Stimulated activated CD8-positive, alpha-beta memory T cell treated with anti-CD3 and anti-CD28 coated beads, Interleukin-15, amount 100 ng/mL, for 4 hours (primary cell): ENCODE results near the gene ZNF235.
"Not testable (repeated sequence)": the region's sequence is repeated elsewhere in the genome, so short reads cannot be mapped to it uniquely, and the experiment has no call there.

Source experiments
- DNase-seq, 2 donors: peaks; one replicate each; pipeline ENCODE4 v3.0.0-alpha.2; 2020; ENCODE audit warnings: low read depth in 2 of 2

The ZNF235 gene

DNA sequence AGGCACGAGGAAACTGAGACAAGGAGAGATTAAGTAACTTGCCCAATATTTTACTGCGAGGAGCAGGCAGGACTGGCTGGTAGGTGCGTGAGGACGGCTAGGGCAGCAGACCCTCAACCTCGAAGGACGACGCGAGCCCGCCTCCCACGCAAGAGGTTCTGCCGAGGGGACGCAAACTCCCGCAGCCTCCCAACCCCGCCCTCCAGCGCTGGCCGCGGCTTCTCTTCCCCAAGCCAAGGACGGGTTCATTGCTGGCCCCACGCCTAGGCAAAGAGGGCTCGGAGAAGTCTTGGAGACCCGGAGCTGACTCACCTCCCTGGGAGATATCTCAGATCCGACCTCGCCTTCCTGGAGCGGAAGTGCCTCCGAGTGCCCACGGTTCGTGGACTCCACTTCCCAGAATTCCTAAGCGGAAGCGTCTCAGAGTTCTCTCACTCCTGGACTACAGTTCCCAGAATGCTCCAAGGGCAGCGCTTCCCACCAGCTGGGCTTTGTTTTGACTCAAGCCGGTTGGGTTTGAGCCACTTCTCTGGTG, at the start of gene ZNF235:
TSS of gene ZNF235 (minus strand) at position 367 of the 535 bp plus-strand sequence. CDS start 1,621 bp downstream, outside the sequence.
- peak; percentile 53 to 66 for DNase-seq

GRCh38 chr19:44346556-44346955, 41.7 kb upstream of the ZNF235 start:
- DNase-seq: no peak

- DNase-seq: no peak
Measured at GRCh38 chr19:44345959-44346358, 41.1 kb upstream of the ZNF235 start.

DNA sequence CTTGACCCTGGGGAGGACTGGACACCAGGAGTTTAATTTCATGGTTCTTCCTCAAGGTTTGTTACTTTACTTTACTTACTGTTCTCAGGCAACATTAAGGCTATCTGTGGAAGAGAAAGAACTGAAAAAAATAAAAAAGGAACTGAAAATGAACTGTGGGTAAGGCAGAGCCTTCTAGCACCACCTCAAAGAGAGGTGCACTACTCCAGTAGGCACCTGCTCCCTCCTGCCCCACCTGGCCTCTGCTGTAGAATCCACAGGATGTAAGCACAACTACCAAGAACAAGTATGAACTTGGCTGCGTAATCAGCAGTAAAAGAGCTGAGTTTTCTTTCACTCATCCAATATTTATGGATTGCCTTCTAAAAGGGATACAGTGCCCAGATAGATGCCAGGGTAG, 39.4 kb upstream of the ZNF235 start:
- no peak for DNase-seq

DNA sequence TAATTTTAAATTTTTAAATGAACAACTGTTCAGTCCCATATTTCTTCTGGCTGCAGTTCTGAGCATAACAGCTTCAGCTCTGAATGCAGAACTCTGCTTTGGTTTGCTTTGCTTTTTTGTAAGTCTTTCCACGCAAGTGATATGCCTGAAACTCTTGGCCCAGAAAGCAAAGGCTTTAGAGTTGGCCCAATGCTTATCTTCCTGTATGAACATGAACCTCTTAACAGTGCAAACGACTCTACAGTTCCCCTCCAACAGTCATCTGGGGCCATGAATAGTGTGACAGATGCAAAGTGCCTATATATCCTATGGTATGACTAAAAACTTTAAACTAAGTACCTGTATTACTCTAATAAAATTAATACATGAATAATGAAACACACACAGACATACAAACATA, 37.0 kb upstream of the ZNF235 start:
- DNase-seq: no peak

DNA sequence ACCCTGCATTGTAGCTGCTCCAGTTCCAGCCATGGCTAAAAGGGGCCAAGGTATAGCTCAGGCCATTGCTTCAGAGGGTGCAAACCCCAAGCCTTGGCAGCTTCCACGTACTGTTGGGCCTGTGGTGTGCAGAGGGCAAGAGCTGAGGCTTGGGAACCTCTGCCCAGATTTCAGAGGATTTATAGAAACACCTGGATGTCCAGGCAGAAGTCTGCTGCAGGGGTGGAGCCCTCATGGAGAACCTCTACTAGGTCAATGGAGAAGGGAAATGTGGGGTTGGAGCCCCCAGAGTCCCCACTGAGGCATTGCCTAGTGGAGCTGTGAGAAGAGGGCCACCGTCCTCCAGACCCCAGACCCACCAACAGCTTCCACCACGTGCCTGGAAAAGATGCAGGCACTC, 29.8 kb upstream of the ZNF235 start:
- DNase-seq: not testable (repeated sequence)

DNA sequence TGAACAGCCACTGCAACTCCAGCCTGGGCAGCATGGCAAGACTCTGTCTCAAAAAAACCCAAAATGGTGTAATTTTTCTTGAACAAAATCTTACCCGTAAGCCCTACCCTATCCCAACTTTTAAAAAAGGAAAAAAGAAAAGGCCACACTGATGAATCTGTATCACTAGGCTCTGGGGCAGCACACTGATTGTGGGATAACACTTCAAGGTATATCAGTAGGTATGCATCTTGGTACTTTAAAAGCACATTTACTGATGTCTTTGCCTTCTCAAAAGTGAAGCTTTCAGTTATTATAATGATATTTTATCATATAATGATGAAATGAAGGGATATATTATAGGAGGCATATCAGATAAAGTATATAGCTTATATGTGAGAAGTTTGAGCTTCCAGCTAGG, 27.3 kb upstream of the ZNF235 start:
- no peak for DNase-seq

GRCh38 chr19:44315883-44316282, 11.1 kb upstream of the ZNF235 start:
- DNase-seq: no peak

DNA sequence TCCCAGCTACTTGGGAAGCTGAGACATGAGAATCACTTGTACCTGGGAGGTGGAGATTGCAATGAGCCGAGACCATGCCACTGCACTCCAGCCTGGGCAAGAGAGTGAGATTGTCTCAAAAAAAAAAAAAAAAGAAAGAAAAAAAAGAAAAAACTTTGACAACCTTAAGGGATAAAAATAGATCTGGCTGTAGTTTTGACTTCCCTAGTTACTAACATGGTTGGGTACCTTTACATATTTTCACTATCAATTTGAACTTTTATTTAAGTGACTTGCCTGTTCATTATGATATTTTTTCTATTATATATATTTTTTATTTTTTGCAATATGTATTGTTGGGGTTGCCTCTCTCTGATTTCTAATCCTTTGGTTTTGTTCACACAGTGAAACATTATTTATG, 8.4 kb upstream of the ZNF235 start:
- no peak for DNase-seq

DNA sequence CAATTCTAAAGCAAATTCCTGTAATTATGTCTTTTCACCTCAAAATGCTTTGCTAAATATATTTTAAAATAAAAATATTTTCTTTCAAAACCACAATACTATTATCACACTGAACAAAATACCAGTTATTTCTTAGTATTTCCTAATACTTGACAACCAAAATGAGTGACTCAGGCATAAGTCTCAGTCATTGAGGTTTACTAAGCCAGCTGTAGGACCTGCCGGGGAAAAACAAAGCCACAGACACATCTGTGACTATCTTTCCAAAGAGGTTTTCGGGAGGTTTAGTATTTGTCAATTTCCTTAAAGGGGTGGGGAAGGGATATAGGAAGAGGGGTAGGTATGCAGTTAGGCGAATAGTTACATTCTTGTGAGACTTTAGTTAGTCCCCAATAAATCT, 3.2 kb upstream of the ZNF235 start:
- no peak for DNase-seq

DNA sequence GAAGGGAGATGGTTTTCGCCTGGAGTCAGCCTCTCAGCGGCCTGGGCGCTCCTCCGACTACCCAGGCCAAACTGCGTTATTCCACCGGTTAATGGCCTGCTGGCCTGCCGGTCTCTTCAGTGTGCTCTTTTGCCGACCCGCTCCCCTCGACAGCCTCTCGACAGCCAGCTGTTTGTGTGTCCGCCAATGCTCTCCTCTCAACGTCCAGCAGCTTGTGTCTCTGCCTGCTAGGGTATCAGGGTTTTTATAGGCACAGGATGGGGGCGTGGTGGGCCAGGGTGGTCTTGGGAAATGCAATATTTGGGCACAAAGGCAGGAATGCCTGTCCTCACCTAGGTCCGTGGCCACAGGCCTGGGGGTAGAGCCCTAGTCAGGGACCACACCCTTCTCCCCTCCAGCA, 1.5 kb upstream of the ZNF235 start:
- no peak for DNase-seq

DNA sequence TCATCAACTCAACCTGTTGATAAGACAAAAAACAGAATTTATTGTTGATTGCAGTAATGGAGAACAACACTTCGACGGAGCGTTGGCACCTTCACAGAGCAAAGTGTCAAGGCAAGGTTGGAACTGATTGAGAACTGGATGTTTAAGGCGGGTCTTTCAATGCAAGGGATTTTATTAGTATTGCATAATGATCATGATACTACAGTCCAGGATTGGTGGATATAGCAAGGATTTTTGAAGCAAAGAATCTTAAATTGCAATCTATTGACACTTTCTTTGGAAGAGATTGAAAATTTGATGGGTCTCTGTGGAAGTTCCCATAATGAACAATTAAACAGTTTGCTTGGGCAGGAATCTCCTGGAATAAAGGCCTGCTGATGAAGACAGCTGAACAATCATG, 632 bp upstream of the ZNF235 start:
- no peak for DNase-seq

DNA sequence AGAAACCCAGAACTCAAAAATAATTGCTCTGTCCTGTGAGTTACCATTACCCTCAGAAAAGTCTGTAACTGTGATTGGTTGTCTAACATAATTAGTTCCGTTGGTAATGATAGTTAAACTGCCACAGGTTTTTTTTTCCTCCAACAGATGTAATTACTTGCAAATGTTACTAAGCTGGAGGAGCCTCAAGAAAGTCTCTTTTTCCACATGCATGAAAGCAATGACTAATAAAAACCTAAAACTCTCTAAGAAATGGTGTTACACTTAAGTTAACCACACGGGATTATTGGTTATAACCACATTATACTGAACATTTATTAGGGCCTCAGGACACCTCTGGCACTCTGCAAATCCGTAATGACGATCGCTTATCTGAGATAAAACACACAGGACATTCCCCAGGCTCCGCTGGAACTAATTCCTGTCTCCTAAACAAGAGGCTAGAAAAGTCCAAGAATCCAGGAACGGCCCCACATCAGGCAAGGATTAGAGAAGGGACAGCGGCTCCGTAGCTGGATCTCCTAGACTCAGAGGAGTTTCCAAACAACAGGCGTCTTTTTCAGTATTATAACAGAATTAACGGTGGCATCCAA, 753 bp downstream of the ZNF235 start:
- DNase-seq: no peak

GRCh38 chr19:44303320-44303719, 1.5 kb downstream of the ZNF235 start:
- DNase-seq: no peak

DNA sequence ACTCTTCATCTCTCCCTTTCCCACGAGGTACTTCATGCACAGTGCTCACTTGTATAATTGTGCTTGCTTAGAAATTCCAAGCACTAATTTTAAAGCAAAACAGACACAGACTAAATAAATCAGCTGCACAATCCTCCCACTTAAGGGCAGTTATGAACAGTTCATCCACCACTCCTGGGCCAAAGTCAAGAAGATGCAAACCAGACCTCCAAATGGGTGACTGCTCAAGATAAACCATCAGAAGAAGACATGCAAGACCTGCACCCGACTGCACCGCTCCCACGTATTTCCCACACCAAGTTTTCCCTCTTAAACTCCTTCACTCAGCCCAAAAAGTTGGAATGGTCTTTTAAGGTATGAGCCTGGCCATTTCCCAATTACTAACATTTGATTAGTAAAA, 19.9 kb downstream of the ZNF235 start:
- no peak for DNase-seq

GRCh38 chr19:44282846-44283245, 22.0 kb downstream of the ZNF235 start:
- DNase-seq: no peak

GRCh38 chr19:44280916-44281315, 23.9 kb downstream of the ZNF235 start:
- DNase-seq: no peak

- DNase-seq: no peak
Measured at GRCh38 chr19:44278181-44278690, 26.6 kb downstream of the ZNF235 start.

- DNase-seq: no peak
Measured at GRCh38 chr19:44277331-44277730, 27.5 kb downstream of the ZNF235 start.

DNA sequence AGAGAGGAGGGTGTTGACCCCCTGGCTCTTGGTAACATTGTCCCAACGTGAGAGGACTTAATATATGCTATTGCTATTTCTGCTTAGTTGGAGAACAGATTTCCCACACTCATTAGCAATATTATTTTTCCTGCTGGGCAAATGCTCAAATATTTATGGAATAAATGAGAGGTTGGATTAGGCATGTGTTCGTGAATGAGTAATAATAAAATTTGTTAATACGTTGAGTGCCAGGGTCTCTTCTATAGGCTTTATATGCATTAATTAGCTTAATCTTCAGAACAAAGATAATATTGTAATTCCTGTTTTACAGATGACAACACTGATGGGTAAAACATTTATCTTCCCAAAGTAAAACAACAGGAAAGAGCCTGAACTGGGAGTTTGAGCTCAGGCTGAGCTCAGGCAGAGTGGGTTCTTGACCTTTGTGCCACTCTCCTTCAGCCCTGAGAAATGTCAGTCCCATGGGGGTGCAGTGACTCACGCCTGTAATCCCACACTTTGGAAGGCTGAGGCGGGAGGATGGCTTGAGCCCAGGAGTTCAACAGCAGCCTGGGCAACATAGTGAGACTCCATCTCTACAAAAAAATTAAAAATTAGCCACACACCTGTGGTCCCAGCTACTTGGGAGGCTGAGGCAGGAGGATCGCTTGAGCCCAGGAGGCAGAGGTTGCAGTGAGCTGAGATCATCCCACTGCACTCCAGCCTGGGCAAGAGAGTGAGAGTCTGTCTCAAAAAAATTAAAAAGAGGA, 44.0 kb downstream of the ZNF235 start:
- DNase-seq: no peak

DNA sequence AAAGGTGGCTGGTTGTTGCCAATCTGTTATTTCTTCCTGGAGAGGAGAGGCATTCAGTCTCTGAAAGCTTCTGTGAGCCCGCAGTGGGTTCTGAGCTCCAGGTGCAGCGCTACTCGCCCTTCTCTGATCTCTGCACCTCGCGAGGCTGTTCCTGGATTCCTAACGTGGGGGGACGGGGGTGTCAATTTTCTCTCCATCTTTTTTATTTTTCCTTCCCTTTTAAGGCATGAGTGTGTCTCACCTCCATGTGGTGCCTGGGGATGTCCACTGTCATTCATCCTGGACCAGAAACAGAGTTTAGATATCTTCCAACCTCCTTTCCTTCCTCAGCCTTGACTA, 44.5 kb downstream of the ZNF235 start:
- DNase-seq: no peak

GRCh38 chr19:44258835-44259413, 45.9 kb downstream of the ZNF235 start:
- no peak for DNase-seq

DNA sequence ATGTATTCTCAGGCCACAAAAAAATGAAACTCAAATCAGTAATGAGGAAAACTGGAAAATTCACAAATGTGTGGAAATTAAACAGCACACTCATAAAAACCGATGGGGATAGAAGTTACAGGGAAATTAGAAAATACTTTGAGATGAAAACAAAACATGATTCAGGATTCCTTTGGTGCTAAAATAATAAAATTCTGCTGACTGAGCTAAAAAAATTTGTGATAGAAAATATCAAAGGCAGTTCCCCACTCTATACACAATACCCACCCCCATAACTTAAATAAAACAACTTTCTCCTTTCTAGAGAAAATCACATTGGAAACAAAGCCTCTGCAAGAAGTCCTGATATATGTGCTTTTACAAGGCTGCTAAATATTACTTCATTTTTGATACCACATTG, 46.7 kb downstream of the ZNF235 start:
- no peak for DNase-seq
